GM21528 (cell line): Measurements from ENCODE around the gene FRAT2.
"Not testable (repeated sequence)": the region's sequence is repeated elsewhere in the genome, so short reads cannot be mapped to it uniquely, and the experiment has no call there.

Source experiments
- ATAC-seq: cut with Tn5 transposase; IDR thresholded peaks from one replicate; pipeline ENCODE4 v1.9.1; 2021; ENCODE audit warnings: mild to moderate bottlenecking, moderate library complexity; ENCODE audit not compliant: unreplicated experiment, low FRiP score

The FRAT2 gene

DNA sequence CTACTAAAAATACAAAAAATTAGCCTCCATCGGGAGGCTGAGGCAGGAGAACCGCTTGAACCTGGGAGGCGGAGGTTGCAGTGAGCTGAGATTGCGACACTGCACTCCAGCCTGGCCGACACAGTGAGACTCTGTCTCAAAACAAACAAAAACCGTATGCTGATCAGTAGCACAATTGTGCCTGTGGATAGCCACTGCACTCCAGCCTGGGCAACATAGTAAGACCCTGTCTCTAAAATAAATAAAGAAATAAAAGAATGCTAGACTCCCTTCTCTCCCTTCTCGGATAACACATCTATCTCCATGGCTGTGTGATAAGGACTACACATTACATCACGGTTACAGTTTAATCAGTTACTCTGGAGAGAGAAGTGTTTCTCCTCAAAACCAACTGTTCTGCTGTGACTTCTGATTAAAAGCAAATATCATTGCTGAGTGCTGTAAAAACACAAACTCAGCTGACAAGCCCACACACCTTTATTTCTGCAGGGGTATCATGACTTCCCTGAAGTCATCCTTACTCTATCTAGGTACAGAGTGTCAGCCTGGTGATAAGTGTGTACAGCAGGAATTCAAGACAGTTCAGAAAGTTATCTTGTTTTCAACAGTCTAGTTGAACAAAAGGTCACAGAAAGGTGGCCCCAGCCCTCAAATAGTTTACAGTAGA, 36.8 kb downstream of the FRAT2 start:
- no peak for ATAC-seq

DNA sequence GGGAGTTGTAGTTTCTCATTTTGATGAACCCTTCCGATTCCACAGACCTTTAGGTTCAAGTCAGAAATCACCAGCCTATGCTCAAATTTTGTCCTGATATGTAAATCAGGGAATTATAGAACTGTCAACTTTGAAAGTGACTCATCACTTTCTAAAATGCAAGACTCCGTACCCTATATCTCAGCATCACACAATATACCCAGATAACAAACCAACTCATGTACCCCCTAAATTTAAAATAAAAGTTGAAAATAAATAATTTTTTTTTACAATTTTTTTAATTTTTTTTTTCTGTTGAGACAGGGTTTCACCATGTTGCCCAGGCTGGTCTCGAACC, 41.7 kb downstream of the FRAT2 start:
- no peak for ATAC-seq

DNA sequence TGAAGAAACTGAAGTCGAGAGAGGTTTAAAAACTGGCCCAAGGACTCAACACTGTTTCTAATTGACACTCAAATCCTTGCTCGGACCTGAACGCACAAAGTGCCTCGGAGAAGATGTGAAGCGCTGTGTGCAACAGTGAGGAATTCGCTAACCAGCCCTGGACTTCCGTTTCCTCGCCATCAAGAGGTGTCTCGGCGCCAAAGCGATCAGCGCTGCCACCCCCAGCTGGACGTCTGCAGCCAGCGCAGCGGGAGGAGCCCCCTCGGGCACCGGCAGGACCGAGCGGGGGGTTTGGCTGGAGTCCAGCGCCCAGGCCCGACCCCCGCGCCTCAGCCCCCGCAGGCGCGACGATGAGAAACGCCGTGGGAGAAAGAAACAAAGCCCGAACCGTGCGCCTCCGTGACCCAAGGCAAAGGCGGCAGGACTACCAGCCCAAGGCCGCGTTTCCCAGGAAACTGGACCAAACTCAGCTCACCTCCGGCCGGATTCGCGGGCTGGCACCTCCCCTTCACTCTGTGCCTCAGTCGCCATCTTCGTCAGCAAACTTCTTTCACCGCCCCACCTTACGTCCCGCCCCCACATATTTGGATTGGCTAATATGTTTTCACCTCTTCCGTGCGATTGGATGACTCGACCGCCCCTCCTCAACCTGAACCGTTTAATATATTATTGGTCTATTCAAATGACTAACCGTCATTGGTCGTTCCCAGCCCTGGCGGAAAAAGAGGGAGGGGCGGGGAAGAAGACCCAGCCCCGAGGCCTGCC, 42.2 kb downstream of the FRAT2 start, which contains the start of gene ARHGAP19:
ARHGAP19 (minus strand) TSS at position 541 of the 765 bp plus-strand sequence; CDS start at position 531, 10 bp downstream.
- ATAC-seq = peak; percentile 98

DNA sequence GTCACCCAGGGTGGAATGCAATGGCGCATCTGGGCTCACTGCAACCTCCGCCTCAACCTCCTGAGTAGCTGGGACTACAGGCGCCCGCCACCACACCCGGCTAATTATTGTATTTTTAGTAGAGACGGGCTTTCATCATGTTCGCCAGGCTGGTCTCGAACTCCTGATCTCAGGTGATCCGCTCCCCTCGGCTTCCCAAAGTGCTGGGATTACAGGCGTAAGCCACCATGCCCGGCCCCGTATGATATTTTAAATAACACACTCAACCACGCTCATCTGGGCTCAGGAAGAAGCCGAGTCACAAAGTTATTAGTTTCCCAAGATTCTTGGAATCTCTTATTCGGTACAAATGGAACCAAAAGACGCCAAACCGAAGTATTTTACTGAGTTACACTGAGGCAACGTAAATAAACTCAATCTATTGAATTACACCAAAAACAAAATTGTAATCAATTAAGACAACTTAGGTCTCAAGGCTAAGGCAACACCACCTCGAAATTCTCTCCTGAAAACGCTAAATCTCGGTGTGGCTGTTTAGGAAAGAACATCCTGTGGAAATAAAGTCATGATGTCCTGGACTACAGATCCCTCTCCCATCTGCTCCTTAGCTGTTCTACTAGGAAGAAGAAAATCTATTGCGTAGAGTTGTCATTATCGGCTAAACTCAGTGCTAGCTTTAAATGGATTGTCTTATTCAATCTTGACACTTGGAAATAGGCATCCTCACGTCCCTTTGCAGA, 43.0 kb downstream of the FRAT2 start:
- ATAC-seq = no peak

DNA sequence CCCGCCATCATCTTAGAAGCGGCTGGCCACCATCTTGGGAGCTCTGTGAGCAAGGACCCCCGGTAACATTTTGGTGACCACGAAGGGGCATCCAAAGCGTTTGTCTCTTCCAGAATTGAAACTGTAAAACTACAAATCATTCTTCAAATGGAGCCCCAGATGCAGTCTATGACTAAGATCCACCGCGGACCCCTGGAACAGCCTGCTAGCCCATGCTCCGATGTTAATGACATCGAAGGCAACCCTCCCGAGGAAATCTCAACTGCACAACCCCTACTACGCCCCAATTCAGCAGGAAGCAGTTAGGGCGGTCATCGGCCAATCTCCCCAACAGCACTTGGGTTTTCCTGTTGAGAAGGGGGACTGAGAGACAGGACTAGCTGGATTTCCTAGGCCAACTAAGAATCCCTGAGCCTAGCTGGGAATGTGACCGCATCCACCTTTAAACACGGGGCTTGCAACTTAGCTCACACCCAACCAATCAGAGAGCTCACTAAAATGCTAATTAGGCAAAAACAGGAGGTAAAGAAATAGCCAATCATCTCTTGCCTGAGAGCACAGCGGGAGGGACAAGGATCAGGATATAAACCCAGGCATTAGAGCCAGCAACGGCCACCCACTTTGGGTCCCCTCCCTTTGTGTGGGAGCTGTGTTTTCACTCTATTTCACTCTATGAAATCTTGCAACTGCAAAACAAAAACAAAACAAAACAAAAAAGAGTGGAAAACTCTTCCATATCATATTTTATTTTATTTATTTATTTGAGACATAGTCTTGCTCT, 43.8 kb downstream of the FRAT2 start:
- not testable (repeated sequence) for ATAC-seq

DNA sequence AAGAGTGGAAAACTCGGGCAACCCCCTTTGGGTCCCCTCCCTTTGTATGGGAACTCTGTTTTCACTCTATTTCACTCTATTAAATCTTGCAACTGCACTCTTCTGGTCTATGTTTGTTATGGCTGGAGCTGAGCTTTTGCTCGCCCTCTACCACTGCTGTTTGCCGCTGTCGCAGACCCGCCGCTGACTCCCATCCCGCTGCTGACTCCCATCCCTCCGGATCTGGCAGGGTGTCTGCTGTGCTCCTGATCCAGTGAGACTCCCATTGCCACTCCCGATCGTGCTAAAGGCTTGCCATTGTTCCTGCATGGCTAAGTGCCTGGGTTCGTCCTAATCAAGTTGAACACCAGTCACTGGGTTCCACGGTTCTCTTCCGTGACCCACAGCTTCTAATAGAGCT, 44.5 kb downstream of the FRAT2 start:
- ATAC-seq = not testable (repeated sequence)
